GM12891 (cell line): ENCODE measurements around the gene GABBR2.
A peak's percentile ranks its signal among the peaks of the same experiment; 100 is the strongest.

Experiments
- DNase-seq: peaks from one replicate; pipeline ENCODE4 v3.0.0; 2011; ENCODE audit warnings: low spot score; ENCODE audit not compliant: insufficient read length
- FAIRE-seq: peaks from 2 replicates; lab custom pipeline; 2011; peaks lifted over from hg19 to GRCh38; lab: Jason Lieb, UNC
- PAX5 ChIP-seq: IDR thresholded peaks from 2 replicates; pipeline ENCODE4 v1.6.1; 2011; ENCODE audit warnings: low read length, moderate library complexity, mild to moderate bottlenecking; ENCODE audit not compliant: insufficient read depth, severe bottlenecking
- POLR2A ChIP-seq: IDR thresholded peaks from 2 replicates; pipeline ENCODE4 v1.6.1; 2011; ENCODE audit warnings: low read depth, low read length, control low read depth
- POLR2AphosphoS5 ChIP-seq: IDR thresholded peaks from 2 replicates; pipeline ENCODE4 v1.6.1; 2011; ENCODE audit warnings: low read depth, low read length, control low read depth
- POU2F2 ChIP-seq: IDR thresholded peaks from 2 replicates; pipeline ENCODE4 v1.6.1; 2011; ENCODE audit warnings: low read depth, mild to moderate bottlenecking, control low read depth, low read length, moderate library complexity
- SPI1 ChIP-seq: IDR thresholded peaks from 2 replicates; pipeline ENCODE4 v1.6.1; 2011; ENCODE audit warnings: low read depth, low read length, control low read depth
- TAF1 ChIP-seq: IDR thresholded peaks from 2 replicates; pipeline ENCODE4 v1.6.1; 2011; ENCODE audit warnings: low read depth, low read length, control low read depth

Gene GABBR2

GRCh38 chr9:98538626-98539031 is 170.1 kb downstream of the GABBR2 start:
- FAIRE-seq (no peak), DNase-seq (no peak)
- TF ChIP-seq POLR2A (no peak), TAF1 (no peak), POLR2AphosphoS5 (no peak), SPI1 (no peak), PAX5 (no peak), POU2F2 (no peak)

DNA sequence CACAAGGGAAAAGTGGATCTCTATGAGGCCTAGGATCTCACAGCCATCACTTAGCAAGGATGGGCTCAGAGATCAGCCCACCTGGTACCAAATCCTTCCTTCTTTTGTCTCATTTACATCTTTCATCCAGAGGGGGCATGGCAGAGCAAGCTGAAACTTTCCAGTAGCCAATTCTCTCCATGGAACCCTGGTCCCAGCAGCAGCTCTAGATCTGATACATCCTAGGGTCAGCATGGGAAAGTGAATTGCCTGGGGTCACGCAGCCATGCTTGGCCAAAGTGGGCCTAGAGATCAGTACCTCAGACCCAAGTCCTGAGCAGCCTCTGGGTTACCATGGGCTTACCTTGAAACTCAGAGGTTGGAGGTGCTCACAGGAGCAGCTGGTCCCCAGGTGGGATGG is 170.5 kb downstream of the GABBR2 start:
- TF ChIP-seq POLR2A: no peak
- no peak for TF ChIP-seq POLR2AphosphoS5
- no peak for TF ChIP-seq SPI1
- no peak for TF ChIP-seq TAF1
- no peak for TF ChIP-seq PAX5
- no peak for TF ChIP-seq POU2F2

GRCh38 chr9:98536542-98537173 is 172.1 kb downstream of the GABBR2 start:
- peak; percentile 39 for DNase-seq
- peak; percentile 83 for FAIRE-seq
- no peak for TF ChIP-seq POU2F2
- no peak for TF ChIP-seq POLR2A
- TF ChIP-seq PAX5: no peak
- TF ChIP-seq SPI1: no peak
- no peak for TF ChIP-seq POLR2AphosphoS5
- TF ChIP-seq TAF1: no peak

More for the DNA sequence above, 170.5 kb downstream of the GABBR2 start:
- no peak for DNase-seq
- no peak for FAIRE-seq

- TF ChIP-seq SPI1 (no peak), POU2F2 (no peak), PAX5 (no peak), TAF1 (no peak), POLR2AphosphoS5 (no peak), POLR2A (no peak)
- DNase-seq (no peak), FAIRE-seq (no peak)
Observed at GRCh38 chr9:98533866-98534265, 174.9 kb downstream of the GABBR2 start.

DNA sequence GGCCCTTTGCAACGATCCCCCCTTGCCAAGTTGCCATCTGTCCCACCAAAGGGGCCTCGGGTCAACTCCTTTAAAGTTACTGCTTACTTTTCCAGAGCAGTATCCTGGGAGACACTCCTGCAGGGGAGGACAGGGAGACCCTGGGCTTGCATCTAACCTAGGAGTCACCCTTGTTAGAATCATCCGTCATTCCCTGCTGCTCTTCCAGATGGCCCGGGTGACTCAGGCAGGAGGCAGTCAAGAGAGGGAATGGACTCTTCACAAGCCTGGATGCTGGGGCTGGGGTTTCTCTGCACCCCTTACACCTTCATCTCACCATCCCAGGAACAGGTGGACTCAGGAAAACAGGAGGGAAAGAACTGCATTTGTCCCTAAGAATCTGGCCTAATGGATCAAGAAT is 175.6 kb downstream of the GABBR2 start:
- FAIRE-seq (no peak), DNase-seq (no peak)
- no peak for TF ChIP-seq POLR2A
- no peak for TF ChIP-seq POU2F2
- TF ChIP-seq POLR2AphosphoS5: no peak
- no peak for TF ChIP-seq PAX5
- TF ChIP-seq TAF1: no peak
- no peak for TF ChIP-seq SPI1

GRCh38 chr9:98532574-98532973 is 176.2 kb downstream of the GABBR2 start:
- DNase-seq (no peak), FAIRE-seq (no peak)
- no peak for TF ChIP-seq PAX5
- TF ChIP-seq POLR2A: no peak
- TF ChIP-seq POU2F2: no peak
- no peak for TF ChIP-seq SPI1
- TF ChIP-seq POLR2AphosphoS5: no peak
- TF ChIP-seq TAF1: no peak

GRCh38 chr9:98532147-98532546 is 176.6 kb downstream of the GABBR2 start:
- TF ChIP-seq PAX5: no peak
- DNase-seq (no peak), FAIRE-seq (no peak)

- FAIRE-seq (no peak), DNase-seq (no peak)
- TF ChIP-seq POLR2AphosphoS5 (no peak), TAF1 (no peak), POU2F2 (no peak), SPI1 (no peak), PAX5 (no peak), POLR2A (no peak)
Observed at GRCh38 chr9:98530806-98531386, 177.8 kb downstream of the GABBR2 start.

- DNase-seq: no peak
Observed at GRCh38 chr9:98530275-98530674, 178.5 kb downstream of the GABBR2 start.

DNA sequence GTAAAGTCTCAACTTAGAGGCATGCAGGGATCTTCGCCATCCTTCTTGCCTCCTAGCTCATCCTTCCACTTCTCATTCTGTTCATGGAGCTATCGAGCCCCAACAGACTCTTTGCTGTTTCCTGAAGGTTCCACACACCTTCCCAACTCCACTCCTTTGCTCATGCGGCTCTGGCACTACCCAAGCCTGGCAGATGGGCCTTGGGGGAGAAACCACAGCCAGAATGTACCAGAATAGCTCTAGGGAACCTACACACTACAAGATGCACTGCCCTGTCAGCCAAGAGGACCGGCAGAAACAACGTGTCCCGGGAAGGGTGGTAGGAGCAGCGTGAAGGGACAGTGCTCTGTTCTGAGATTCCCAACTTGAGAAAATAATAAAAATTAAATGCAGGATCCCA is 178.9 kb downstream of the GABBR2 start:
- TF ChIP-seq POLR2AphosphoS5 (no peak), POU2F2 (no peak), PAX5 (no peak), SPI1 (no peak), TAF1 (no peak), POLR2A (no peak)
- DNase-seq (no peak), FAIRE-seq (no peak)

More at GRCh38 chr9:98530275-98530674, 178.5 kb downstream of the GABBR2 start:
- no peak for FAIRE-seq
- no peak for TF ChIP-seq SPI1
- no peak for TF ChIP-seq POLR2A
- TF ChIP-seq PAX5: no peak
- no peak for TF ChIP-seq POLR2AphosphoS5
- TF ChIP-seq TAF1: no peak
- TF ChIP-seq POU2F2: no peak
